Measurements from ENCODE around the gene CYP4F12.
"Not testable (repeated sequence)": the region's sequence is repeated elsewhere in the genome, so short reads cannot be mapped to it uniquely, and the experiment has no call there.

Gene CYP4F12

DNA sequence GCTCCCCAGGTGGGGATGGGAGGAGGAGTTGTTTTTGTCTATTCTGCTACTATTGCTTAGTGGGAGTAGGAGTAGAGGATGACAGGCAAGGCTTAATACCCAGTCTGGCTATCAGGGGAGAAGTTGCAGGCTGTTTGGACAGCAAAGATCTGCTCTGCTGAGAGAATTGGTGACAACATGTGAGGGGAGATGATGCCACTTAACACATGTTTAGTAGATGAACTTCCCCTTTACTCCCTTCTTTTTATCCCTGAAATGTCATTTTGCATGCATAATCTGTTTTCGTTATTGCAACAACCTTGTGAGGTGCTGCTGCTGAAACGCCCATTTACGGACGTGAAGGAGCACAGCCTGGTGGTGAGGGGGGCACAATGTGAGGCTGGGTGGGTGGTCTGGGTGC is 3.0 kb upstream of the CYP4F12 start:
- no peaks in the 10 kb centered on the region for H3K4me1 Mint-ChIP-seq
- no peaks in the 10 kb centered on the region for H3K9me3 Mint-ChIP-seq
- H3K36me3 Mint-ChIP-seq, result no peaks in the 10 kb centered on the region
- H3K27ac Mint-ChIP-seq, result no peak overlapping the region
- no peak overlapping the region for H3K4me3 Mint-ChIP-seq
- CTCF ChIA-PET, result no interaction called here
- no peaks in the 10 kb centered on the region for H3K27me3 Mint-ChIP-seq
- no peak for DNase-seq

- Mint-ChIP-seq H3K36me3 (no peaks in the 10 kb centered on the region), H3K27me3 (no peaks in the 10 kb centered on the region), H3K4me3 (no peak overlapping the region), H3K27ac (no peak overlapping the region), H3K9me3 (no peaks in the 10 kb centered on the region), H3K4me1 (no peaks in the 10 kb centered on the region)
- CTCF ChIA-PET, result no interaction called here
- no peak for DNase-seq
Measured at GRCh38 chr19:15671237-15671821, 1.6 kb upstream of the CYP4F12 start.

- Mint-ChIP-seq H3K27me3 (no peaks in the 10 kb centered on the region), H3K9me3 (no peaks in the 10 kb centered on the region), H3K4me3 (no peak overlapping the region), H3K4me1 (no peaks in the 10 kb centered on the region), H3K27ac (no peak overlapping the region), H3K36me3 (no peaks in the 10 kb centered on the region)
- CTCF ChIA-PET, result no interaction called here
- no peak for DNase-seq
Measured at GRCh38 chr19:15671891-15672579, 852 bp upstream of the CYP4F12 start.

DNA sequence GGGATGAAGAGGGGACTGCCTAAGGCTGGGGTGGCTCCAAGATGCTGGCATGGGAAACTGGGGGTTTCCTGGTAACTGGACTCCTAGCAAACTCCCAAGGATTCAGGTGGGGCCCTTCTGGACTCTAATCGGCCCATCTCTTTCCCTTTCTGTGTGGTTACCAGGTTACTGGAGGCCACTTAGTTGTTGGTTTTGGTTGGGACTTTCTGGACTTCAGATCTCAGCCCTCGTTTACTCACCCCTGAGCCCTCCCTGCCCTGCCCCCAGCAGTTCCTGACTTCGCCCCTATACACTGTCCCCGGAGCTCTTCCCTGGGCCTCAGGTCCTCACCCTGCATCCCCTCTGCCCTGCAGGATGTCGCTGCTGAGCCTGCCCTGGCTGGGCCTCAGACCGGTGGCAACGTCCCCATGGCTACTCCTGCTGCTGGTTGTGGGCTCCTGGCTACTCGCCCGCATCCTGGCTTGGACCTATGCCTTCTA is 328 bp downstream of the CYP4F12 start:
- H3K4me1 Mint-ChIP-seq, result no peaks in the 10 kb centered on the region
- no peaks in the 10 kb centered on the region for H3K27me3 Mint-ChIP-seq
- no peak overlapping the region for H3K27ac Mint-ChIP-seq
- H3K36me3 Mint-ChIP-seq, result no peaks in the 10 kb centered on the region
- no peak overlapping the region for H3K4me3 Mint-ChIP-seq
- CTCF ChIA-PET, result no interaction called here
- H3K9me3 Mint-ChIP-seq, result peaks cover 4% of the 10 kb centered on the region
- no peak for DNase-seq

GRCh38 chr19:15675560-15675959 is 2.7 kb downstream of the CYP4F12 start:
- DNase-seq, result no peak
- H3K27me3 Mint-ChIP-seq, result no peaks in the 10 kb centered on the region
- H3K4me1 Mint-ChIP-seq, result no peaks in the 10 kb centered on the region
- no peaks in the 10 kb centered on the region for H3K36me3 Mint-ChIP-seq
- no peak overlapping the region for H3K4me3 Mint-ChIP-seq
- no peak overlapping the region for H3K27ac Mint-ChIP-seq
- H3K9me3 Mint-ChIP-seq, result peaks cover 4% of the 10 kb centered on the region
- CTCF ChIA-PET, result no interaction called here

GRCh38 chr19:15679089-15679488 is 6.2 kb downstream of the CYP4F12 start:
- DNase-seq, result no peak
- Mint-ChIP-seq H3K4me3 (no peak overlapping the region), H3K36me3 (no peaks in the 10 kb centered on the region), H3K4me1 (no peaks in the 10 kb centered on the region), H3K27ac (no peak overlapping the region), H3K9me3 (peaks cover 4% of the 10 kb centered on the region), H3K27me3 (peaks cover 4% of the 10 kb centered on the region)
- CTCF ChIA-PET, result no interaction called here

- CTCF ChIA-PET, H3K27ac Mint-ChIP-seq, DNase-seq, H3K27me3 Mint-ChIP-seq, H3K9me3 Mint-ChIP-seq, H3K36me3 Mint-ChIP-seq, H3K4me3 Mint-ChIP-seq, H3K4me1 Mint-ChIP-seq: not testable (repeated sequence)
Measured at GRCh38 chr19:15679865-15680264, 7.0 kb downstream of the CYP4F12 start.

DNA sequence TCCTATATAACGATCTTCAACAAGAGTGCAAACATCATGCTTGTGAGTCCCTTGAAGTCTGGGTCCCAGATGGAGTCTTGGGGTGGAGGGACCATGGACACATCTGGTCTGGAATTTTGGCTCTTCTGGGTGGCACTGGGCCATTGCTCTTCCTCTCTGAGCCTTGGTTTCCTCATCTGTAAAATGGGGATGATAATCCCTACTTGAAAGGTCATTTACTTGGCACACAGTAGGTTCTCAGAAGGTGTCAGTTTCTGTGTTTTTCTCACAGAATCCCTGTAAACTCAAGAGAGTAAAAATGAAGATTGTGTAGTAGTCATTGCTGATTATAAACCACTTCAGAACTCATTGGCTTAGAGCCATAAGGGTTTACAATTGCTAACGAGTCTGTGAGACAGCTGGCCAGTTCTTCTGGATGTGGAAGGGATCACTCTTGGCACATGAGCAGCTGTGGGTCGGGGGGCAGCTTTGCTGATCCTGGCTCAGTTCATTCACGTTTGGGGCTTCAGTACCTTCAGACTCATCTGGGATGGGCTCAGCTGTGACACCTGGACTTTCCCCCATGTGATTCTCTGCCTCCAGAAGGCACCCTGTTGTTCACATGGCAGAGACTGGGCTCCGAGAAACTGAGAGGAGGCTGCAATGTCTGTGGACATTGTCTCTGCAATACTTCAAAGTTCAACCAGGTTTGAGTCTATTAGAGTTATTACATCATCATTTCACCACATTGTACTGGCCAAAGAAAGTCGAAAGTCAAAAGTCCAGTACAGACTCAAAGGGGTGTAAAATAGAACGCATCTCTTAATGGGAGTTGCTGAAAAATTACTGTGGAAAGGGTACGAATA is 7.8 kb downstream of the CYP4F12 start:
- Mint-ChIP-seq H3K27ac (no peak overlapping the region), H3K9me3 (peaks cover 4% of the 10 kb centered on the region), H3K27me3 (peaks cover 7% of the 10 kb centered on the region), H3K4me3 (no peak overlapping the region), H3K4me1 (no peaks in the 10 kb centered on the region), H3K36me3 (no peaks in the 10 kb centered on the region)
- CTCF ChIA-PET, result no interaction called here
- DNase-seq, result no peak

GRCh38 chr19:15683411-15683810 is 10.5 kb downstream of the CYP4F12 start:
- Mint-ChIP-seq H3K27ac (no peak overlapping the region), H3K27me3 (peaks cover 19% of the 10 kb centered on the region), H3K4me3 (no peak overlapping the region), H3K4me1 (no peaks in the 10 kb centered on the region), H3K9me3 (no peaks in the 10 kb centered on the region), H3K36me3 (no peaks in the 10 kb centered on the region)
- CTCF ChIA-PET, result interaction anchor here (1.1 kb wide), 1 partner anchor 56 kb away, joined by 3 read pairs; no protein-coding TSS in a partner anchor
- no peak for DNase-seq

- H3K27me3 Mint-ChIP-seq, result peaks cover 19% of the 10 kb centered on the region
Measured at GRCh38 chr19:15684828-15685227, 11.9 kb downstream of the CYP4F12 start.

DNA sequence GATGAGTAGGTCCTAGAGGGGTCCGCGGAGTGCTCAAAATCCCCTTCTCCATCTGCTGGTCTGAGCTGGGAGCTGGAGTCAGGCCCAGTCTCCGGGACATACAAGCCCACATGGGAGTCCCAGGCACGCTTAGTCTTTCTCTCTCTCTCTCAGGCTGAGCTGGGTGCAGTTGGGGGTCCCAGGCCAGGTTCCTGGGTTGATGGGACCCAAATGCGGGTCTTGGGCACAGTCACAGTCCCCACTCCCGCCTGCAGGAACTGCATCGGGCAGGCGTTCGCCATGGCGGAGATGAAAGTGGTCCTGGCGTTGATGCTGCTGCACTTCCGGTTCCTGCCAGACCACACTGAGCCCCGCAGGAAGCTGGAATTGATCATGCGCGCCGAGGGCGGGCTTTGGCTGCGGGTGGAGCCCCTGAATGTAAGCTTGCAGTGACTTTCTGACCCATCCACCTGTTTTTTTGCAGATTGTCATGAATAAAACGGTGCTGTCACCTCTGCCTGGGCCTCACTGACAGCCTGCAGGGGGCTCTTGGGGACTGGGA is 23.8 kb downstream of the CYP4F12 start:
- Mint-ChIP-seq H3K27ac (no peak overlapping the region), H3K4me1 (no peaks in the 10 kb centered on the region), H3K27me3 (peaks cover 14% of the 10 kb centered on the region), H3K9me3 (no peaks in the 10 kb centered on the region), H3K4me3 (no peak overlapping the region), H3K36me3 (no peaks in the 10 kb centered on the region)
- no peak for DNase-seq
- CTCF ChIA-PET, result no interaction called here

More at GRCh38 chr19:15684828-15685227, 11.9 kb downstream of the CYP4F12 start:
- no peaks in the 10 kb centered on the region for H3K4me1 Mint-ChIP-seq
- H3K4me3 Mint-ChIP-seq, result no peak overlapping the region
- no peaks in the 10 kb centered on the region for H3K9me3 Mint-ChIP-seq
- H3K27ac Mint-ChIP-seq, result no peak overlapping the region
- peak; percentile 40 for DNase-seq
- CTCF ChIA-PET, result no interaction called here
- H3K36me3 Mint-ChIP-seq, result no peaks in the 10 kb centered on the region

DNA sequence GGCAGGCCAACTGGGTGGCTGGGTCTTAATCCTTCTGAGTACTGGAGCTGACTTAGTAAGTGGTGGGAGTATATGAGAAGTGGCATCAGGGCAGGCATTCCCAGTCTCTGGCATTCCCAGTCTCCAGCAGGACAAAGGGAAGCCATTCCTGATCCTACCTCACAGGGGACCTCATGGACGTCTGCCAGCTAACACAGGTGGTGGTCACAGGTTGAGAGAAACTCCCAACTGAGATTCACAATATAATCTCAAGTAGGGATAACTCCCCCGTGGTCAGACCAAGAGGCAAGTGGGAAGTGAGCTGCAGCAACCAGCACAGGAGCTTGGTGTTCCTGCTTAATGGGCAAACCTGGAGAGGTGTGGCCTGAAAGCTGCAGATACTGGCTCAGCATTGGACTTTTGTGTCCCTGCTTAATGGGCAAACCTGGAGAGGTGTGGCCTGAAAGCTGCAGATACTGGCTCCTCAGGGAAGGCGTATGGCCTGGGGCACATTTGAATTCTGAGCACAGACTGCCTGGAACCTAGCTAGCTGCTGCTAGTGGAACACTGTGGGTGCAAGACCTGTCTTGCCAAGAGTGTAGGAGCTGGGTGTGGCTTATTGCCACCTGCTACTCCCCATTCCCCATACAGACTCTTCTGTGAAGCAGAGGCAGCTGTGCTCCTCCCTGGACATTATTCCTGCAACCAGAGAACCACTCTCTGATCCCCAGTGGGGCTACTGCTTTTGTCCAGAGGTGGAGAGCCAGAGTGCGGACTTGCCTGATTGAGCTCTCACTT is 29.1 kb downstream of the CYP4F12 start:
- Mint-ChIP-seq H3K4me3 (no peak overlapping the region), H3K27ac (no peak overlapping the region), H3K9me3 (no peaks in the 10 kb centered on the region), H3K36me3 (no peaks in the 10 kb centered on the region), H3K27me3 (peaks cover 37% of the 10 kb centered on the region), H3K4me1 (no peaks in the 10 kb centered on the region)
- CTCF ChIA-PET, result interaction anchor here (1.1 kb wide), 1 partner anchor 16 kb away, joined by 3 read pairs; no protein-coding TSS in a partner anchor
- no peak for DNase-seq

- Mint-ChIP-seq H3K4me3 (no peak overlapping the region), H3K9me3 (no peaks in the 10 kb centered on the region), H3K27me3 (peaks cover 31% of the 10 kb centered on the region), H3K4me1 (no peaks in the 10 kb centered on the region), H3K36me3 (no peaks in the 10 kb centered on the region), H3K27ac (no peak overlapping the region)
- peak; percentile 41 for DNase-seq
- CTCF ChIA-PET, result interaction anchor here (1.1 kb wide), 1 partner anchor 15 kb away, joined by 3 read pairs; no protein-coding TSS in a partner anchor
Measured at GRCh38 chr19:15702534-15702930, 29.6 kb downstream of the CYP4F12 start.

DNA sequence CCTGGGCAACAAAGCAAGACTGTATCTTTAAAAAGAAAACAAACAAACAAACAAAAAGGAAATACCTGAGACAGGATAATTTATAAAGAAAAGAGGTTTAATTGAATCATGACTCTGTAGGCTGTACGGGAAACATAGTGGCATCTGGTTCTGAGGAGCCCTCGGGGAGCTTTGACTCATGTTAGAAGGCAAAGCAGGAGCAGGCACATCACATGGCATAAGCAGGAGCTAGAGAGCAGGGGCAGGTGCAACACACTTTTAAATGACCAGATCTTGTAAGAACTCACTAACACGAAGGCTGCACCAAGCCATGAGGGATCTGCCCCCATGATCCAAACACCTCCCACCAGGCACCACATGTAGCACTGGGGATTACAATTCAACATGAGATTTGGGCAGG is 41.8 kb downstream of the CYP4F12 start:
- Mint-ChIP-seq H3K36me3 (no peaks in the 10 kb centered on the region), H3K4me1 (no peaks in the 10 kb centered on the region), H3K27ac (no peak overlapping the region), H3K4me3 (no peak overlapping the region), H3K27me3 (peaks cover 8% of the 10 kb centered on the region), H3K9me3 (no peaks in the 10 kb centered on the region)
- CTCF ChIA-PET, result interaction anchor here (0.6 kb wide), 1 partner anchor 17 kb away, joined by 5 read pairs; no protein-coding TSS in a partner anchor
- DNase-seq, result no peak
